HS-5 (cell line): Measurements from ENCODE around the gene PEX1.
"Not testable (repeated sequence)": the region's sequence is repeated elsewhere in the genome, so short reads cannot be mapped to it uniquely, and the experiment has no call there.

Source experiments
- DNase-seq: peaks from one replicate; pipeline ENCODE4 v3.0.0-alpha.2; 2012; ENCODE audit warnings: low read depth

The PEX1 gene

DNA sequence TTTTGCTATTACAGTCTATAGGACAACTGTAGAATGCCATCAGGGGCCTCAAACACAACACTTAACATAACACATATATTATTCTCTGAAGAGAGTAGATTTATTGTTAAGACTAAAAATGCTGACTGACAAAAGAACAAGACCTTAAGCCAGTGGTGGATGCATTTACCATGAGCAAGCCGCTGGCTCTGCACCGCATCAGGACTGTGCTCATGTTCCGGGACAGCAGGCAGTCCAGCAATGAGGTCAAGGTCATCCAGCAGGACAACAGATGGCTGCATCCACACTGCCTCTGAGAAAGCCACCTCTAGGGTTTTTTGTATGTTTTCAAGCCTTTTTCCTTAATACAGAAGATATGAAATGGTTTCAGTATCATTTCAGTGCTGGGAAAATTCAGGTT, 23.8 kb downstream of the PEX1 start:
- no peak for DNase-seq

DNA sequence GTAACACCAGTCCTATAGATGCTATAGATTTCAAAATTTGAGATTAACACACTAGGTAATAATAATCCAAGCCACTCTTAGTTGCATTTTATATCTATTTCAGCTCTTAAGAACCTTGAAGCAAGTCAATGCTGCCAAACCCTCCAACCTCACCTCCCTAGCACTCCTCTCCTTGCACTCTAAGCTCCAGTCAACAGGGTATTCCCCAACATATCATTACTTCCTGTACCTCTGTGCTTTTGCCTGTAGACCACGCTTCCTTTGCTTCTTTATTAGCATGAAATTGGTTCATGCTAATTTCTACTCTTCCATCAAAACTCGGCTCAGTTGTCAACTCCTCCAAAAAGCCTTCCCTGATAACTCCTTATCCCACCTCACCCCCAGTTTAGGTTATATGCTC, 24.6 kb downstream of the PEX1 start:
- DNase-seq, result no peak

DNA sequence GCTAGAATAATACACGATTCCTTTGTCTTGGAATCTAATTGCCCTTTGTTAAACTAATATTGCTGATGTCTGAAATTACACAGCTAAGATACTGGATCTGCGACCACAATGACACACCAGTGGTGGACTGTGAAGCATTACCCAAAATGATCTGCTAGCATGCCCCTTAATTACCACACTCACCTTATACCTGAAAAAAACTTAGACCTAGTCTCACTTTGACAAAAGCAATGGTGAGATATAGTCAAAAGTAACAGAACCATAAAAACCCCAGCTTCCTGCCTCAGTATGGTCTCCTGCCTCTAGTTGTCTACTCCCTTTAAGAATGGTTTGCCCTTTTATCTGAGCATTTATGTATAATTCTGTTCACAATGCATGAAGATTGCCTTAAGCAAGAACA, 29.8 kb downstream of the PEX1 start:
- no peak for DNase-seq

DNA sequence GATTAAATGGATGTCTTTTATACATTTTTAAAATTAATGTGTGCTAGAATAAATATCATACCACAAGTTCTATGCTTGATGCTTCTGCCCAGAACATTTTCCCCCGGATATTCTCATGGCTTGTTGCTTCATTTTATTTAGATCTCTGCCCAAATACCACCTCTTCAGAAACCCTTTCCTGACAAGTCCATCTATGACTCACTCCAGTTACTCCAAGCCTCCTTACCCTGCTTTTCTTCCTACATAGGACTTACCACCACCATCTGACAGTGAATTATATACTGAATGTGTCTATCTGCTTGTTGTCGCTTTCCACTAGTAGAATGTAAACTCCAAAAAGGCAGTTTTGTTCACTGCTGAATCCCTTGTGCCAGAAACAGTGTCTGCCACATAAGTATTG, 31.4 kb downstream of the PEX1 start:
- DNase-seq, result no peak

DNA sequence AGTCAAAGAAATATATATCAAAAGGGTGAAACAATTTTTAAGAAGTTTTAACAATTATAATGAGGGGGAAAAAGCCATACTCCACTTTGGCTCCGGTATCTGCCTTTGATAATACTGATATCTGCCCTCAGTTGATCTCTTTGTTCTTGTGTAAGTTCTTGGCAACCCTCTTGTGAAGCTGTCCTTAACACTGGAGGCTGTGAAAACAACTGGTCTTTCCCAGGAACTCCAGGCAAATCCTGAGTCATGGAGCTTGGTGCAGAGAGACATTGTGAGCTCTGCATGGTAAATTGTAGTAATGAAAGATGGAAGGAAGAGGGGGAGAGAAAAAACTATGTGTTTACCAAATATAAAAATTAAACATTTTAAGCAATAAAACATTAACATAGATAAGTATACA, 38.7 kb downstream of the PEX1 start:
- DNase-seq, result no peak

DNA sequence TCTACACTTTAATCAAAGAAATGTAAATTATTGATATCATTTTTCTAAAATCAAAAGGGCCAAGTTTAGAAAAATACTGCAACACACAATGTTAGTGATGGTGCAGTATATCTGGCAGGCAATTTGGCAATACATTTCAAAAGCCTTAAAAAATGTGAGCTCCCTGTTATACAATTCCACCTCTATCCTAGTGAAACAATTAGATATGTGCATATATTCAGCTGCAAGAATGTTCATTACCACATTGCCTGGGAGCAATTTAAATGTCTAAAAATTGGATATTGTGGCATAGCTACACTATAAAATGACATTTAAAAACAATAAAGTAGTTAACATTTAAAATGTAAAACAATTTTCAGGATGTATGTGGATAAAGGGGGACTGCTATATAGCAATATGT, 40.5 kb downstream of the PEX1 start:
- no peak for DNase-seq

DNA sequence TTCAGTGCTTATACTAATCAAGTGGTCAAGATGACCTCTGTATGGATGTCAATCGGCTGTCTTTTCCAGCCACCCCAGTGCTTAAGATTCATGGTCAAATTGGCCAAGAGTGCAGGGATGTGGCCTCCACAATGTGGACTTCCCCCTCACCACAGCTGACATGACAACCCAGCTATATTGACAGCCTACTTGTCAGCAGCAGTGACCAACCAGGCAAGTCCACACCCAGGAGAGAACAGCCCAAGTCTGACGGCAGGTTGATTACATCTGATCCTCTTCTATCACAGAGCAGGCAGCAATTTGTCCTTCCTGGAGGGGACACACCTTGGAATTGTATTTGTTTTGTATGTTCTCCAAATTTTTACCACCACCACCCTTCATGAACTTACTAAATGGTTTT, 42.3 kb downstream of the PEX1 start:
- no peak for DNase-seq

DNA sequence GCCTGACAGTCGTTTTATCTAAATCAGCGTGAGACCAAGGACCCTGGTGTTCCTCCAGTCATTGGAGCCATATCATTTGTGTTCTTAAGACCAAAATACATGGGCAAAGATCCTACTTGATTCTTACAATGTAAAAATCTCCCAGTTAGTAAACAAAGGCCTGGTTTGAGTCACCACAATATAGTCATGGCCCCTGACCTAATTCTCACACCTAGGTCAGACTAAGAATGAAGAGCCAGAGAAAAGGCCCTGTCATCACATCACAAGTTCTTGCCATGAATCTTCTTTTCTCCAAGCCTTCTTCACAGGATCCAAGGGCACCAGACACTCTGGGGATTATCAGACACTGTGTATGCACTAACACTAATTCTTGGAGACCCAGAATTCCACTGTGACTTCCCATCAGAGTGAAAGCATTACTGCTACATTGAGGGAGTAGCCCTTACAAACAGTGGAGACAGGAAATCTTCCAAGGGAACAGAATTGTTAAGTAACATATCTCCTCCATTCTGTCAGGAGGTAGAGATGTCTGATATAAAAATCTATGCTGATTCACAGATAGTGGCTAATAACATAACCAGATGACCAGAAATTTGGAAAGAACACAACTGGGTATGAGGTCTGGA, 42.9 kb downstream of the PEX1 start:
- DNase-seq, result no peak

DNA sequence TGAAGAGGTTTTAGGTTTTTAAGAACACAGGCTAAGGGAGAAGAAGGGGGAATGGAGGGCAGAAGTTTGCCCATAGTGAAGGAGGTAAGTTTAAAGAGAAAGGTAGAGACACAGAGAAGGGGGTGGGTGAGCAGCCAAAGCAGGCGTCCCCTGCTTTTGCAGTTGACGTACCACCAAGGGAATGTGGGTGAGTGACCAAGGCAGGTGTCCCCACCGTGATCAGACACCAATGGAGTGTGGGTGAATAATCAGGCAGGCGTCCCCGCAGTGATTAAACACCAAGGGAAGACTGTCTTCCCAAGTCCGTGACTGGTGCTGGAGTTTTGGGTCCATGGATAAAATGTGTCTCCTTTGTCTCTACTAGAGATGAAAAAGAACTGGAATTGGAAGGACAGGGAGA, 44.1 kb downstream of the PEX1 start:
- DNase-seq, result not testable (repeated sequence)

DNA sequence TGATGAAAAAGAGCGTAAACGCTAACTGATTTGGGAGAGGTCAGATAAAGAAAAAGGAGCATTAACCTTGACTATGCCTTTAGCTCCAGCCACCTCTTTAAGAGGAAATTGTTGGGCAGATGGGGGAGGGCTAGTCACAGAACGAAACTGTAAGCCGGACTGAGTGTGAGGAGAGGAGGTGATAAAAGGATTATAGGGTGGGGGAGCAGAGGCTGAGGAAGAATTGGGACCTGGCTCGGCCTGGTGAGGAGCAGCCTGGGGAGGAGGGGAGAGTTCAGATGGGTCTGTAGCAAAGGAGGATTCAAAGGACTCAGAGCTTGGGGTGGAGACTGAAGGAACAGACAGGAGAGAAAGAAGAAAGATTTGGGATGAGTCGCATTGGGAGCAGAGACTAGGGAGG, 44.7 kb downstream of the PEX1 start:
- not testable (repeated sequence) for DNase-seq

DNA sequence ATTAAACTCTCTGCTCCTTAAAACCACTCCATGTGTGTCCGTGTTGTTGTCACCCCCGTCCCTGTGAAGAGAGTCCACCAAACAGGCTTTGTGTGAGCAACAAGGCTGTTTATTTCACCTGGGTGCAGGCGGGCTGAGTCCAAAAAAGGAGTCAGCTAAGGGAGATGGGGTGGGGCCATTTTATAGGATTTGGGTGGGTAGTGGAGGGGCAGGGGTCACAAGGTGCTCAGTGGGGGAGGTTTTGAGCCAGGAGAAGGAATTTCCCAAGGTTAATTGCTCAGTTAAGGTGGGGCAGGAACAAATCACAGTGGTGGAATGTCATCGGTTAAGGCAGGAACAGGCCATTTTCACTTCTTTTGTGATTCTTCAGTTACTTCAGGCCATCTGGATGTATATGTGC, 49.2 kb downstream of the PEX1 start:
- DNase-seq, result not testable (repeated sequence)

DNA sequence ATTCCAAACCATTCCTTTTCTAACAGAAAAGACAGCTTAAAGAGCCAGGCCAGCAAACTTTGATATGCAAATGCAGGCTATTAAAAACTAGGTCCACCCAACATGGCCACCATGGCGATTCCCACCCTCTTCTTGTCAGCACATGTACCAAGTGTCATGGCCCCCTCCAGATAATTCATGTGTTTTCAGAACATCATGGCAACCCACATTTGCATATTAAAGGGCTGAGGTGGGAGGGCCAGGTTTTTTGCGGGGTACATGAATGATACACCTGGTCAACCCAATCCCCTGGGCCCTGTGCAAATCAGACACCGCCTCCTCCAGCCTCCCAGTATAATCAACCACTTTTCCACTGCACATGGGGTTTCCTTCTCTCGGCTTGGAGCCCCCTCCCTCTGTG, 49.6 kb downstream of the PEX1 start:
- DNase-seq, result no peak

DNA sequence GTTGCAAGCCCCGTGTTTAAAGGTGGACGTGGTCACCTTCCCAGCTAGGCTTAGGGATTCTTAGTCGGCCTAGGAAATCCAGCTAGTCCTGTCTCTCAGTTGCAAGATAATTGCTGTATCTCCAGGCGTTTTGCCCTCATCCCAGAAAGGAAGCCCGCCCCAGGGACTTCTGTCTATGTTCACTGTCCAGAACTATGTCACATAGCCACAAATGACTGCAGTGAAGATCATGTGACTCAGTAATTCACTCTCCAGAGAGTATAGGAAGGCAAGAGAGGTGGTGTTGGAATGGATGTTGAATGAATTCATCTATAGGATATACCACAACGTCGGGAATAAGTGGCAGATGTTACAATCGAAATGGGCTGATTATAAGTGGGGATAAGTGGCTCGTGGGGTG, 50.2 kb downstream of the PEX1 start:
- no peak for DNase-seq

DNA sequence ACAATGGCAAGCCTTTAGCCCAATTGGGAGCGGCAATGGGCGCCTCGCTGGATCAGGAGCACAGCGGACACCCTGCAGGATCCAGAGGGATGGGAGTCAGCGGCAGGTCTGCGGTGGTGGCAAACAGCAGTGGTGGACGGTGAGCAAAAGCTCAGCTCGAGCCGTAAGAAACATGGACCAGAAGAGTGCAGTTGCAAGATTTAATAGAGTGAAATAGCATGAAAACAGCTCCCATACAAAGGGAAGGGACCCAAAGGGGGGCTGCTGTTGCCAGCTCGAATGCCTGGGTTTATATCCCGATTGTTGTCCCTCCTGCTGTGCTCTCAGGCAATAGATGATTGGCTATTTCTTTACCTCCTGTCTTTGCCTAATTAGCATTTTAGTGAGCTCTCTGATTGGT, 50.6 kb downstream of the PEX1 start, which contains the start of gene ERVW-1:
Gene ERVW-1 (minus strand): TSS at position 266 of the 400 bp plus-strand sequence. CDS start 7,565 bp downstream, outside the sequence.
- DNase-seq, result not testable (repeated sequence)

DNA sequence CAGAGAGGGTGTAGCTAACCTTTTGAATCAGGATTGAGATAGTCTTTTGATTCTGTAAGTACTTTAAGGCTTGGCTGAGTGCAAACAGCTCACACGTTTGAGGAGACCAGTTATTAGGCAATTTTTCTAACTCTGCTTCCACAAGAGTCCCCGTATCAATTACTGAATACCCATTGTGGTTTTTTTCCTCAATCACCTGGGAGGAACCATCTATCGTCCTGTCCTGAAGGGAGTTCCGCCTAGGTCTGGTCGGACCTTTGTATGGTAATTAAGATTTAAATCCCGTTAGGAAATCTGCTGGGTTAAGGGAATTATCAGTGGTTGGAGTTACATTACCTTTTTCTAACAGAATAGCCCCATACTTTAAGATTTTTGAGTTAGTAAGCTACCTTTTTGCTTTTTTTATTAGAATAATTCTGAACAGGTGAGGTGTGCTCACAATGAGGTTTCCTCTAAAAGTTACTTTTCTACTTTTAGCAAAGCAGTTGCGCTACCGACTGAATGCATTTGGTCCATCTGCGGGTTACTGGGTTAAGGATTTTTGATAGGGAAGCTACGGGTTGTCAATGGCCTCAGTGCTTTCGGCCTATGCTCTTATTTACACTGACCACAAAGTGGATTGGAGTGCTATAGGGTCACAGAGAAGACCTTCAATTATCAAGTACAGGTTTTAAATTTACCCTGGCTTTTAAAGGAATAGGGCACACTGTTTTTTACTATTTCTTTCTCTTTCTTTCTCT, 52.3 kb downstream of the PEX1 start:
- DNase-seq, result not testable (repeated sequence)

DNA sequence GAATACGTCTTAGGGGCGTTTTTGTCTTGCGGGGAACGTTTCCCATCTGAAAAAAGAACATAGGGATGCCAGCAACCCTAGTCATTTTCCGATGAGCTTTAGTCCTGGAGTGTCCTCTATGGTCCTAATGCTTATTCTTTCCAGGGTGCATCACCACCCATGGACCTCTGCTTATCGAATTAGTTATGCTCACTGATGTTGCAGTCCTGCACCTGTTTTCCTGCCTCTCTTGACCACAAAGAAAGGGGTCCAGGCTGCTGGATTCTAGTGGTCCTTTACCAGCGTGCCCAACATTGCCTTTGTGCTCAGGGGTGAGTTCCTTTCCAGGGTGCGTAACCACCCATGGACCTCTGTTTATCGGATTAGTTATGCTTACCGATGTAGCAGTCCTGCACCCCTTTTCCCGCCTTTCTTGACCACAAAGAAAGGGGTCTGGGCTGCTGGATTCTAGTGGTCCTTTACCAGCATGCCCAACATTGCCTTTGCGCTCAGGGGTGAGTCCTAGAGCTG, 53.0 kb downstream of the PEX1 start:
- DNase-seq, result not testable (repeated sequence)

DNA sequence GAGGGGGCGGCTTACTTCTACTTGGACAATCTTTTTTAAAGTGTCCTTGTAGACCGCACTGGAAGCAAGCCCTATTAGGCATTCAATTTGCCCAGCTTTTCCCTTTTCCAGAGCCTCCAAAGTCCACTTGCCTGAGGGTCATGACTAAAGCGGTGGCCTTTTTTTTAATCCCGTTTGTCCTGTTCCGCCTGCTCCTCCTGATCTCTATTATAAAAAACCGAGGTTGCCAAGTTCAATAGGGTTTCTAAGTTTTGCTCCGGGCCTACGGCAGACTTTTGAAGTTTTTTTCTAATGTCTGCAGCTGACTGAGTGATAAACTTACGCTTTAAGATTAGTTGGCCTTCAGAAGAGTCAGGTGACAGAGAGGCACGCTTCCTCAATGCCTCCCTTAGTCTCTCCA, 54.3 kb downstream of the PEX1 start:
- DNase-seq, result not testable (repeated sequence)

DNA sequence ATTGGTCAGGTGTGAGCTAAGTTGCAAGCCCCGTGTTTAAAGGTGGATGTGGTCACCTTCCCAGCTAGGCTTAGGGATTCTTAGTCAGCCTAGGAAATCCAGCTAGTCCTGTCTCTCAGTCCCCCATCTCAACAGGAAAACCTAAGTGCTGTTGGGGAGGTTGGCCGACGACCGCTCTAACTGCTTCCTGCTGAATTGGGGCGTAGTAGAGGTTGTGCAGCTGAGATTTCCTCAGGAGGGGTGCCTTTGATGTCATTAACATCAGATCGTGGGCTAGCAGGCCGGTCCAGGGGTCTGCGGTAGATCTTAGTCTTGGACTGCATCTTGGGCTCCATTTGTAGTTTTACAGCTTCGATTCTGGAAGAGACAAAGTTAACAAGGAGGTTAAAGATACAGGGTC, 59.7 kb downstream of the PEX1 start:
- DNase-seq, result not testable (repeated sequence)

DNA sequence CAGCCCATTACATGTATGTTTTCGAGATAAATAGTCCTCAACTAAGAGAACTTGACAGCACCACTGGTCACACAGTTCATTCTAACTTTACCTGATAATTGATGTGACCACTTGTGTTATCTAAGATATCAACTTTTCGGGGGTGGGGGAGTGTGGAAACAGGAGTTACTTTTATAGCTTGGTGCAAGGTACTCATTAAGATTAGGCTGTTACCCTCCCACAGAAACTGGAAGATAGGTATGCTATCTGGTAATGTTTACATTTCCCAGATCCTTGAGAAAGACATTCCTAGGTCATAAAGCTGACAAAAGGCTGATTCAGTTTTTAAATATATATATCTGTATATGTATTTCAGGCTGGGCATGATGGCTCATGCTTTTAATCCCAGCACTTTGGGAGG, 61.6 kb downstream of the PEX1 start:
- DNase-seq, result no peak

DNA sequence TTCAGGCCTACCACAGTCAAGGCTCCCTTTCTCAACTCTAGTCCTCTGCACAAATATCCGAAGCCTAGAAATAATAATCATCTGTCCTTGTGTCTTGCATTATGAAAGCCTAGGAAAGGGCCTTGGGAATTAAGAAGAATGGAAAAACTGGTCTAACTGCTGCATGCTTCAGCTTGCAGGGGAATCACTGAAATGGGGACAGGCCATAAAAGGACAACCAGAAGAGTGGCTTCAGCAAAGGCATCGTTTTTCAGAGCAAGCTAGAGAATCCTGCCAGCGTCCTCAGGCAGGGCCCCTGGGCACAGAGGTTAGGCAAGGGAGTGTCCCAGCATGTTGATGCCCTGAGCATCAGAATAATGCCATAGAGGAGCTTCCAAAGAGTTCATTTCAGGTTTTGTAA, 63.8 kb downstream of the PEX1 start:
- DNase-seq, result no peak

DNA sequence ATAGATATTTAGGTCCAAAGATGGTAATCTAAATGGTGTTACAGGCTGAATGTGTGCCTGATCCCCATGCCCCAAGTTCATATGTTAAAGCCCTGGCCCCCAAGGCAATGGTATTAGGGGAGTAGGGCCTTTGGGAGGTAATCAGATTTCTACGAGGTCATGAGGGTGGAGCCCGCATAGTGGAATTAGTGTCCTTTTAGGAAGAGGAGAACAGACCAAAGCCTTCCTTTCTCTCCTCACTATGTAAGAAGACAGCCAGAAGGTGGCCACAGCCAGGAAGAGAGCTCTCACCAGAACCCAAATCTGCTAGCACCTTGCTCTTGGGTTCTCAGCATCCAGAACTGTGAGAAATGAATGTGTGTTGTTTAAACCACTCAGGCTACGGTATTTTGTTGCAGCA, 65.8 kb downstream of the PEX1 start:
- no peak for DNase-seq

DNA sequence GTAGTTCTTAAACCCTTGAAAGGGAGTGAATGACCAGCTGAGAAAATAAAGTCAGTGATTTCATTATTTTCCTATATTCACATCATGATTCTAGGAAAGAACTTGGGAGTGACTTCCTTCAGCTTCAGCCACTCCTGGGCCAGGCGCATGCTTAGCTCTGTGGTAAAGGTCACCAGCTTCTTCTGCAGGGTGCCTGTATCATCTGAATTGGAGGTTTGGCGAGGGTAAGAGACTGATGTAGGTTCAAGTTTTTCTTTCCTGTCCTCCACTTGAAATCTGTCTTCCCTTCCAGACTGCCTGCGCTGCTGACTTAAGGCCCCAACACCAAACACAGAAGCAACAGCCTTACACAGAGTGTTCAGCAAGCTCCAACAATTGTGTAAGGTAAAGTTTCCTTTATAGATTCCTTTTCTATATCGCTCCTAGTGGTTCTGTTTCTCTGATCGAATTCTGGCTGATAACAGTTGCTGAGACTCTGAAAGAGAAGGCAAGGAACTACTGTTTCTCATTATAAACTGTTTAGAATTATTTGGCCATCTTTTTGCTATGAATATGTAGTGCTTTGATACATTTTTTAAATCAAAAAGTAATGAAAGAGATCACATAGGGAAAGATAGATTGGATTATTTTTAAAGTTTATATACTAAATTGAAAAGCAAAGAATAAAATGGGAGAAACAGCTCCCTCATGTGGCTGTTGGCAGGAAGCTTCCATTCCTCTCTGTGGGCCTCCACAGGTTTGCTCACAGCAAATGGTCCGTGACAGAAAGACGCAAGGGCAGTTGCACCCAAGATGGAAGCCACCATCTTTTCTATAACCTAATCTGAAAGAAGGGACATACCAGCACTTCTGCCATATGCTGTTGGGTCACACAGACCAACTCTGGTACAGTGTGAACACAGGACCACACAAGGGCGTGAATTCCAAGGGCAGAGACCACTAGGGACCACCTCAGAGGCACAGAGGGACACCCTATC, 67.0 kb downstream of the PEX1 start:
- DNase-seq, result no peak
